Osteoblast (primary cell): Measurements from ENCODE around the gene MEF2D. TPM values are rescaled to one million over a fixed set of nuclear protein-coding genes. Genes with fewer than 3 reads are reported as not detected.

Source experiments
- DNase-seq: peaks from one replicate; pipeline ENCODE4 v3.0.0; 2011; ENCODE audit warnings: low spot score, mixed read lengths; ENCODE audit not compliant: insufficient read length; ENCODE audit errors: missing footprints
- H2AFZ ChIP-seq: 2 replicates; pipeline ENCODE4 v1.6.0; 2011; ENCODE audit warnings: mild to moderate bottlenecking, low read length
- H3K27ac ChIP-seq: 2 replicates; pipeline ENCODE4 v1.5.1; 2011; ENCODE audit warnings: mild to moderate bottlenecking, low read depth, low read length, moderate library complexity
- H3K27me3 ChIP-seq: 2 replicates; pipeline ENCODE4 v1.6.0; 2012; ENCODE audit warnings: mild to moderate bottlenecking, control low read depth, inconsistent platforms, low read length, moderate library complexity; ENCODE audit not compliant: insufficient read depth
- H3K36me3 ChIP-seq: 2 replicates; pipeline ENCODE4 v1.5.1; 2011; ENCODE audit warnings: mild to moderate bottlenecking, low read length, control low read depth, moderate library complexity; ENCODE audit not compliant: insufficient read depth
- H3K4me1 ChIP-seq: 2 replicates; pipeline ENCODE4 v1.5.1; 2011; ENCODE audit warnings: mild to moderate bottlenecking, low read length, control low read depth, moderate library complexity; ENCODE audit not compliant: insufficient read depth
- H3K4me2 ChIP-seq: 2 replicates; pipeline ENCODE4 v1.6.0; 2011; ENCODE audit warnings: mild to moderate bottlenecking, low read length; ENCODE audit not compliant: insufficient read depth
- H3K4me3 ChIP-seq: fragments of 200-600 bp; sonication (generic); 3 replicates; pipeline ENCODE4 v1.5.1; 2012; ENCODE audit warnings: mild to moderate bottlenecking, low read length, inconsistent platforms; ENCODE audit not compliant: insufficient read depth
- H3K79me2 ChIP-seq: 2 replicates; pipeline ENCODE4 v1.6.0; 2012; ENCODE audit warnings: mild to moderate bottlenecking, low read length, control low read depth, inconsistent platforms; ENCODE audit not compliant: insufficient read depth
- H3K9me3 ChIP-seq: 2 replicates; pipeline ENCODE4 v1.5.1; 2011; ENCODE audit warnings: low read depth, low read length, control low read depth
- H4K20me1 ChIP-seq: 2 replicates; pipeline ENCODE4 v1.6.0; 2012; ENCODE audit warnings: mild to moderate bottlenecking, low read length, control low read depth; ENCODE audit not compliant: insufficient read depth
- total RNA-seq: library from RNA; depleted of rRNA; stranded (reverse); fragments of >200 nt; gene quantifications from 2 replicates; pipeline ENCODE4 v1.2.3, GENCODE V29; 2012
- TF ChIP-seq, protein P1 (sequence below): IDR thresholded peaks from 2 replicates; pipeline ENCODE4 v1.5.1; 2011; ENCODE audit warnings: mild to moderate bottlenecking, low read depth, low read length, moderate library complexity; ENCODE audit errors: extremely low read depth

The MEF2D gene
- total RNA-seq, 1 donor: 14.1 TPM

DNA sequence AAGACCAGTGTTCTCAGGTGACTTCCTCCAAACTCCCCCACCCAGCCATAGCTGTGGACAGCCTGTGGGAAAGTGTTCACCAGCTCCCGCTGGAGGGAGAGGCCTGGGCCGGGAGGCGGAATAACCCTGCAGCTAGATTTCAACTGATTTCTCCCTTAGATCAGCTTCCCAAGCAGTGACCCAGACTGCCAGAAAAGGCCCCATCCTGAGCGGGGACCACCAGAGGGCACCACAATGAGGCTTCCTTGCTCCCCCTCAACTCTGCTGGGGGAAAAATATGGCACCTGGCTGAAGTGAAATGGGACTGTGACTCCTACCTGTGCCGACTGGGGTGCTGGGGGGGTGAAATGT, 80.7 kb downstream of the MEF2D start:
- Histone ChIP-seq H3K27ac (no peak overlapping the region), H3K36me3 (no peaks in the 10 kb centered on the region), H3K4me3 (no peak overlapping the region), H3K79me2 (no peaks in the 10 kb centered on the region), H3K4me2 (peak overlapping the region; percentile 18), H3K4me1 (peaks cover 3% of the 10 kb centered on the region), H4K20me1 (no peaks in the 10 kb centered on the region), H2AFZ (no peak overlapping the region), H3K9me3 (no peaks in the 10 kb centered on the region), H3K27me3 (peaks cover 82% of the 10 kb centered on the region)
- TF ChIP-seq, protein P1, sequence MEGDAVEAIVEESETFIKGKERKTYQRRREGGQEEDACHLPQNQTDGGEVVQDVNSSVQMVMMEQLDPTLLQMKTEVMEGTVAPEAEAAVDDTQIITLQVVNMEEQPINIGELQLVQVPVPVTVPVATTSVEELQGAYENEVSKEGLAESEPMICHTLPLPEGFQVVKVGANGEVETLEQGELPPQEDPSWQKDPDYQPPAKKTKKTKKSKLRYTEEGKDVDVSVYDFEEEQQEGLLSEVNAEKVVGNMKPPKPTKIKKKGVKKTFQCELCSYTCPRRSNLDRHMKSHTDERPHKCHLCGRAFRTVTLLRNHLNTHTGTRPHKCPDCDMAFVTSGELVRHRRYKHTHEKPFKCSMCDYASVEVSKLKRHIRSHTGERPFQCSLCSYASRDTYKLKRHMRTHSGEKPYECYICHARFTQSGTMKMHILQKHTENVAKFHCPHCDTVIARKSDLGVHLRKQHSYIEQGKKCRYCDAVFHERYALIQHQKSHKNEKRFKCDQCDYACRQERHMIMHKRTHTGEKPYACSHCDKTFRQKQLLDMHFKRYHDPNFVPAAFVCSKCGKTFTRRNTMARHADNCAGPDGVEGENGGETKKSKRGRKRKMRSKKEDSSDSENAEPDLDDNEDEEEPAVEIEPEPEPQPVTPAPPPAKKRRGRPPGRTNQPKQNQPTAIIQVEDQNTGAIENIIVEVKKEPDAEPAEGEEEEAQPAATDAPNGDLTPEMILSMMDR: peak; percentile 8
- DNase-seq: peak; percentile 77

DNA sequence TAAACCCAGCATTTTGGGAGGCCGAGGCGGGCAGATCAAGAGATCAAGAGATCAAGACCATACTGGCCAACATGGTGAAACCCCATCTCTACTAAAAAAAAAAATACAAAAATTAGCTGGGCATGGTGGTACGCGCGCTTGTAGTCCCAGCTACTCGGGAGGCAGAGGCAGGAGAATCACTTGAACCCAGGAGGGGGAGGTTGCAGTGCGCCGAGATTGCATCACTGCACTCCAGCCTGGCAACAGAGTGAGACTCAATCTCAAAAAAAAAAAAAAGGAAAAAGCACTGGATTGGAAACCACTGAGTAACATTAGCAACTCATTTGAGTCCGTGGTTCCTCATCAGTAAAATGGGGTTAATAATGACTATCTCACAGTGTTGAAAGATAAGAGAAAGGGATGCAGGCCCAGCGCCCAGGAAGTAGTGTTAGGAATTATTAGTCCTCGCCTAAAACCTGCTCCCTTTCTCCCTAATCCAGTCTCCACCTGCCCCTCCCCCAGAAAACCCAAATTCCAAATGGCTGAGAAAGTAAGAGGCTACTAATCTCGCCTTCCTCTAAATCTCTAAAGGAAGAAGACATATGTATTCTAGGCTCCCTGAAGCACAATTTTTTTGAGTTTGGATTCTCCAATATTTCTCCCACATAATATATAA, 82.0 kb downstream of the MEF2D start:
- Histone ChIP-seq H3K27ac (no peak overlapping the region), H3K27me3 (peaks cover 77% of the 10 kb centered on the region), H3K9me3 (no peaks in the 10 kb centered on the region), H2AFZ (no peak overlapping the region), H3K36me3 (no peaks in the 10 kb centered on the region), H4K20me1 (no peaks in the 10 kb centered on the region), H3K4me2 (no peak overlapping the region), H3K79me2 (no peaks in the 10 kb centered on the region), H3K4me3 (no peak overlapping the region), H3K4me1 (peaks cover 3% of the 10 kb centered on the region)
- peak; percentile 73 for DNase-seq
- TF ChIP-seq, protein P1: no peak

DNA sequence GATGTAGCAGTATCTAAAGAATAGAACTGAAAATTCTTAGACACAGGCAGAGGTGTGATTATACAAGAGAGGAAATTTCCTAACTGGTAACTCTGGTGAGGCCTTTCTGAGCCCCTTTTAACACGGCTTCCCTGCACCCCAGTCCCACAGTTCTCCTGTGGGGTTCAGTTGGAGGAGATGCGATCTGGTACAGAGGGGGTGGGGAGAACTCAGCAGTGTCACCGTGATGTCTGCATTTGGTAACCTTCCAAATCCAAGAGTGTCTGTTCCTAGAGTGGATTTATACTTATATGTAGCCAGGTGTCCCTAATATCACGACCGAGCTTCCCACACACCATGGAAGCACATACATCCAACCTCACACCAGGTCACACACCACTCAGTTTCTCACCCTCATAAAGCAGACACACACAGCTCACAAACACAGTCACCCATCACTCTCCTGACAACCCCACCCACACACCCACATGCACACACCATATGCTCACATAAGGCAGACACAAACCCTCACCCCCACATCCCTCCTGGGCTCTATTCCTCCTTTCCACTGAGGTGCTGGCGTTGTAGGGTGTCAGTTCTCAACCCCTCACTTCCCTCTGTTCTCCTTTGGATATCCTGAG, 83.1 kb downstream of the MEF2D start:
- Histone ChIP-seq H4K20me1 (no peaks in the 10 kb centered on the region), H3K27ac (no peak overlapping the region), H3K27me3 (peaks cover 67% of the 10 kb centered on the region), H3K4me3 (no peak overlapping the region), H3K4me1 (peaks cover 3% of the 10 kb centered on the region), H3K36me3 (no peaks in the 10 kb centered on the region), H3K4me2 (no peak overlapping the region), H2AFZ (no peak overlapping the region), H3K9me3 (no peaks in the 10 kb centered on the region), H3K79me2 (no peaks in the 10 kb centered on the region)
- no peak for DNase-seq
- TF ChIP-seq, protein P1: no peak

DNA sequence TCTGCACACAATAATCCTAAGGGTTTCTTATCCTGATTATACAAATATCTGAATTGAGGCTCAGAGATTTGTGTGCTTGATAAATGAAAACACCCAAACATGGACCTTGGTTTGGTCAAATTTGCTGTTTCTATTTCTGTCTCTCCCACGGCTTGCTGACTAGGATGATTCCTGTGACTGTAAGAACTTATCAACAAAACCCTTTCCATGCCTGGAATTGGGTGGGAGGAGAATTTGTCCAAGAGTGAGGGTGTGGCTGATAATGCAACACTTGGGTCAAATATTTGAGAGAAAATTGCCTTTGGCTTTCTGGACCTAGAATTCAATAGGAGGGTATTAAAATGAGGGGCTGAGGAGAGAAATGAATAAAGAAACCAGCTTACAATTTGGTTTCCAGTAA, 83.6 kb downstream of the MEF2D start:
- Histone ChIP-seq H3K36me3 (no peaks in the 10 kb centered on the region), H3K4me2 (no peak overlapping the region), H3K79me2 (no peaks in the 10 kb centered on the region), H3K4me3 (no peak overlapping the region), H3K27ac (no peak overlapping the region), H4K20me1 (no peaks in the 10 kb centered on the region), H3K4me1 (peaks cover 3% of the 10 kb centered on the region), H3K9me3 (no peaks in the 10 kb centered on the region), H2AFZ (no peak overlapping the region), H3K27me3 (peaks cover 67% of the 10 kb centered on the region)
- no peak for DNase-seq
- TF ChIP-seq, protein P1: no peak
